Umbilical cord (tissue), 2 donors: ENCODE results near the gene THBS2. TPM values are rescaled to one million over a fixed set of nuclear protein-coding genes. Genes with fewer than 3 reads are reported as not detected.
"Not testable (repeated sequence)": the region's sequence is repeated elsewhere in the genome, so short reads cannot be mapped to it uniquely, and the experiment has no call there.

ENCODE experiments used
- DNase-seq: peaks from one replicate; pipeline ENCODE4 v3.0.0-alpha.2; 2015; ENCODE audit warnings: low spot score
- total RNA-seq: library from RNA; depleted of rRNA; stranded (reverse); fragments of >200 nt; gene quantifications from one replicate; pipeline ENCODE4 v1.2.3, GENCODE V29; 2014; ENCODE audit warnings: low replicate concordance; ENCODE audit not compliant: insufficient read depth

THBS2 gene
- total RNA-seq, 1 donor from 2014 or later, result 238 TPM

DNA sequence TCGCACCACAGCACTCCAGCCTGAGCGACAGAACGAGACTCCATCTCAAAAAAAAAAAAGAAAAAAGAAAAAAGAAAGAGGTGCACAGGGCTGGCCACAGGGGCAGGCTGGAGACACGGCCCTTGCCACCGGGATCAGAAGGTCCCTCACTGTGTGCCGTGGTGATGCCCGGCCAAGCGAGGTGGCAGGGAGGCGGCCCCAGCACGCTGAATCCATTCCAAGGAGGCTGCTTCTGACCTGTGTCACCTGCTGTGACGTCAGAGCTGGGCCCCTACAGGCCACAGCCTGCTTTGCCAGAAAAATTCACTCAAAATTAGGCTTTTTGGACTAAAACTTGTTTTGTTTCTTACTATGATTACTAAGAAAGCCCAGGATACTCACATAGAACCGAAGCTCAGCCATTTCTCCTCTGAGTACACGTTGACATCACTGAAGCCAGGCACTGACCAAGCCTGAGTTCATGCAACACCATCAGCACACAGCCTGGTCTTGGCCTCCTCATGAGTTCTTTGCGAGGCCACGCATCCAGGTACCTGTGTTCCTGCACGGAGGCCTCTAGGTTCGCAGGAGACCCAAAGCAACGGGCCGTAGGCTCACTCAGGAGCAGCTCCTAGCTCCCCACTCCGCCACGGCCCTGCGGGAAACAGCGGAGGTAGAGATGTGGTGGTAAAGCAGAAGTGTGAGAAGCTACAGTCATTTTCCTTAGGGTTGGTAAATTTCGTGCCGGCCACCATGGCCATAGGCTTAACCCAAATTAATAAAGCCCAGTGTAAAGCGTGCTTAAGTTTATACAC is 67.8 kb downstream of the THBS2 start:
- no peak for DNase-seq

DNA sequence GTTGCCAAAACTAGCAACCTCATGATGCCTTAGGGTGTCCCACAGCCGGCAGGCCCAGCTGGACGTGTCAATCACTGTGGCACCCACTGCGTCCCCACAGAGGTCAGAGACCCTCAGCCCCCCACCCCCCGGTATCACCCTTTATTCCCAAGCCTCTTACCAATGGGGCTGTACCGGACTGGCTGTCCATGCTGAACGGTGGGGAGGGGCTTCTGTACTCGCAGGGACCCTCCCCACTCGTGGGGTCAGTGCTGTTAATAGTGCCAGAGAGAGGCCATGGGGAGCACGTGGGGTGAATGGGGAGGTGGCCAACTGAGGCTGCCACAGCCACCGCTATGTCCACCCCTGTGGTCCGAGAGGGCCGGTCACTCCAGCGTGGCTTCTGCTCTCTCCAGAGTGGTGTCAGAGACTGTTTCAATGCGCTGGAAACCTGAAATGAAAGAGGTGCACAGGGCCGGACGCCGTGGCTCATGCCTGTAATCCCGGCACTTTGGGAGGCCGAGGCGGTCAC is 68.6 kb downstream of the THBS2 start:
- DNase-seq, result no peak

DNA sequence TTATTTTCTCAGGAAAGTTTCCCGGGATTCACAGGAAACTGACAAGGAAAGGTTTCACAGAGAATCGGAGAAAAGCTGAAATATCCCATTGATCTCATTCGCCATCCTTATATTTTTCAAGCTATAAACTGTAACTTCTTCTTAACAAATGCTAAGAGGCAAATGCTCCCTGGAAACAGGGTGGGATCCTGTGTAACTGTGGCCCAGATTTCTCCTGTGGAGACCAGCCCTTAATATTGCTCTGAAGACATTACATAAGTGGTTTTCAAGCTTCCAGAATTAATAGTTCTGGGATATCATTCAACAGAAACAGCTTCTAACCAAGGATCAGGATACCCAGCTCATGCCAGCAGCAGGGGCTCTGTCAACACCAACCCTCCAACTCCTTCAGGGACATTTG is 69.2 kb downstream of the THBS2 start:
- DNase-seq, result no peak

DNA sequence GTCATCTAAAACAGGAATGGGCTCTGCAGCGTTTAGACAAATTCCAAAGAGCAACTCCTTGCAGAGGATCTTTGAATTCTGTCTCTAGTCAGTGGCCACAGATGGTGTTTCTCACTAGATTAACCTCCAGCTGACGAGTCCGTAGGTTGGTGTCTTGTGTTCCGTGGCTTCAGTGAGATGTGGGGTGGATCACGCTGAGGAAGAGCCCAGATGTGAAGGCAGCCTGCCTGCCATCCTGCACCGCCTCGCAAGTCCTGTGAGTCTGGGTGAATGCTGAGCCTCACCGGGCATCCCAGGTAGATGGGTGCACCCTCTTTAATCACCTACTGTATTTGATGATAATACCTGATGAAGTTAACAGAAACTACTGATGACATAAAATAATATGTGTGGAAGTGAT is 70.4 kb downstream of the THBS2 start:
- no peak for DNase-seq

DNA sequence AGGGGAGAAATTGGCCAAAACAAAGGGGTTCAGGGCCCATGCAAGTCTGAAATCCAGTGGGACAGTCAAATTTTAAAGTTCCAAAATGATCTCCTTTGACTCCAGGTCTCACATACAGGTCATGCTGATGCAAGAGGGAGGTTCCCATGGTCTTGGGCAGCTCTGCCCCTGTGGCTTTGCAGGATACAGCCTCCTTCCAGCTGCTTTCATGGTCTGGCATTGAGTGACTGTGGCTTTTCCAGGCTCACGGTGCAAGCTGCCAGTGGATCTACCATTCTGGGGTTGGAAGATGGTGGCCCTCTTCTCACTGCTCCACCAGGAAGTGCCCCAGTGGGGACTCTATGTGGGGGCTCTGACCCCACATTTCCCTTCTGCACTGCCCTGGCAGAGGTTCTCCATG is 73.8 kb downstream of the THBS2 start:
- DNase-seq, result not testable (repeated sequence)

DNA sequence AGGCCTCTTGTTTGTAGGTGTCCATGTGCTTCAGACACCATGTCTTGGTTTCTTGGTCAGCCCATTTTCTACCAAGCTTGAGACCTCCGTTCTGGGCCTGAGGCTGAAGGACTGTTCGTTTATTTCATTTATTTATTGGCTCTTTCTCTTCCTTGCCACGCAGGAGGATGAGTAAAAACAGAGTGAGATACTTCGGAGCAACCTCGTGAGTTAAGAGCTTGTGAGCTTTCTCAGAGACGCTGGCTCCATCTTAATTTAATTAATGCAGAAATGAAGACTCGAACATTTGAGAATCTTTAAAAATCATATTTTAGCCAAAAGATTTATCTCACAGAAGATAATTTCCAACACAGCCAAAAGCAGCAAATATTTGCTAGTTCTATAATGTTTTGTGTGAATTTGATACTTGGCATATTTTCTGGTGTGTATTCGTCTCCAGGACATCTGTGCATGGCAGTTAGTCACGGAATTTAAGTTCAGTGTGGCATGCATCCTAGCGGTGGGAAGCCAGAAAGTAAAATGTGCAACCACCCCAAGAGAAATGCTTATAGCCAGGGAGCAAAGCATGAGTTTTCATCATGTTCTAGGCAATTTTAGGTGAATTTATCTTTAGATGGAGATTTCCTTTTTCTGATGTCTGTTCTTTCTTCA is 76.0 kb downstream of the THBS2 start:
- DNase-seq, result no peak

DNA sequence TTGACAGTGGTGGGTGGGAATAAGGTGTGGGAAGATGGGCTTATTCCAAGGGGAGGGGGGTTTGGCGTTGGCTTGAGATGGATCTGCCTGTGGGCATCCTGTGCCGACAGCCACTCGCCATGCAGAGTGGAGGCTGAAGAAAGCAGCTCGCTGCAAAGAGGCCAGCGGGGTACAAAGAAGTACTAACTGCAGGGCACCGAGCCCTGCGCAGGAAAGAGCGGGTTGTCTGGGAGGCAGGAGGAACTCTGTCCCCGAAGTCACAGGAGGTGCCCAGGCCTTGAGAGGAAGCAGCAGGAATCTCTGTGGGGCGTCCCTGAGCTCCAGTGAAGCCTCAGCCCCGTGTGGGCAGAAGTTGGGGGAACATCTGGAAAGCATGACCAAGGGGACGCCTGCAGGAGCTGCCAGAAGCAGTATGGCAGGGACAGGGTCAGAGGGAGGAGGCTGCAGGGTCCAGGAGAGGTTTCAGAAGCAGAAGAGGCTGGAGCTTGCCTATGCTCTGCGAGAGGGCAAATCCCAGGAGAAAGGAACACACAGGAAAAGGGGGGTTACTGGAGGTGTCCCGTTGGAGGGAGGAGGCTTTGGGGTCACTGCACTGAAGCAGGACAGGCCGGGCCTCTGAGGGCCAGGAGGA is 77.2 kb downstream of the THBS2 start:
- no peak for DNase-seq

DNA sequence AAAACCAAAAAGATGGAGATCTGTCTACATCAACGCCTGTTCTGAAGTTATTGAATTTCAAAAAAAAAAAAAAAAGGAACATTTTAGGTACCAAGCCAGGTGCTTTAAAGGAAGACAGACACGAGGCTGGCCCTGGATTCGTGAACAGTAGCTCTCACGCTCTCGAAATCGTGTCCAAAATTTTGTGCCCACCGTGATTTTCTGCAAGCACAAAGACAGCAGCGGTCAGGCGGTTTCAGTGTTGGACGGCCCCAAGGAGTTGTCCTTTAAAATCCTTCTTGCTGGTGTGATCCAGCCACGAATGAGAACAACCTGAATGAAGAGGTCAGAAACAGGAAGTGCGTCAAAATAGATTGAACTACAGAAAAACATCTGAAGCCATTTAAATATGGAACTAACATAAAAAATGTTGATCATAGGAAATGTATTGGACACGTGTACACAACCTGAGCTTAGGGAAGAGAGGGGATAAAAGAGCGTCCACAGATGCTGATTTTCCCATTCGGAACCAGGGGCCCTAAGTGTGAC is 78.2 kb downstream of the THBS2 start:
- no peak for DNase-seq

DNA sequence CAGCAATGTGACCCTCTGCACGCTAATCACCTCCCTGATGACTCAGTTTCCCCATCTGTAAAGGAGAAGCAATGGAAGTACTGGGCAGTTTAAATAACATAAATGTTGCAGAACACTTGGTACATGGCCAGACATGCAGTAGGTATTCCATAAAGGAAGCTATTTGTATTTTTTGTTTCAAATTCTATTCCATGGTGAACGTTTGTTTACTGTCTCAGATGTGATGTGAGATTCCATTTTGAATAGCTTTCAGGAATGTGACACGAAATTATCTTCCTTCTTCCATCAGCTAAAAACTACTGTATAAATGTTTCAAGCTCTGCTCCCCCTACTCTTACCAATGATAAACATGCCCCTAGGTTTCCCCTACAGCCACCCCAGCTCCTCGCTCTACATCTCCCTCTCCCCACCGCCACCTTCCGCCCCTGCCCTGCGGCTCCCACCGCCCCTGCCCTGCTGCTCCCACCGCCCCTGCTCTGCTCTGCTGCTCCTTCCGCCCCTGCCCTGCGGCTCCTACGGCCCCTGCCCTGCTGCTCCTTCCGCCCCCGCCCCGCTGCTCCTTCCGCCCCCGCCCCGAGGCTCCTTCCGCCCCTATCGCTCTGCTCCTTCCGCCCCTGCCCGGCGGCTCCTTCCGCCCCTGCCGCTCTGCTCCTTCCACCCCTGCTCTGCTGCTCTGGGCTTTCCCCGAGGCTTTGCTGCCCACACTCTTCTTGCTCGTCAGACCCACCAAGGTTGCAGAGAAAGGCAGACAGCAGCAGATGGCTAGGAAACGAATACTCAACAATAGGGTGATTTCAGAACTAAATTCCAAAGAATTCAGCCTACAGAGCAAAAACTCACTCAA is 78.9 kb downstream of the THBS2 start:
- DNase-seq, result no peak

DNA sequence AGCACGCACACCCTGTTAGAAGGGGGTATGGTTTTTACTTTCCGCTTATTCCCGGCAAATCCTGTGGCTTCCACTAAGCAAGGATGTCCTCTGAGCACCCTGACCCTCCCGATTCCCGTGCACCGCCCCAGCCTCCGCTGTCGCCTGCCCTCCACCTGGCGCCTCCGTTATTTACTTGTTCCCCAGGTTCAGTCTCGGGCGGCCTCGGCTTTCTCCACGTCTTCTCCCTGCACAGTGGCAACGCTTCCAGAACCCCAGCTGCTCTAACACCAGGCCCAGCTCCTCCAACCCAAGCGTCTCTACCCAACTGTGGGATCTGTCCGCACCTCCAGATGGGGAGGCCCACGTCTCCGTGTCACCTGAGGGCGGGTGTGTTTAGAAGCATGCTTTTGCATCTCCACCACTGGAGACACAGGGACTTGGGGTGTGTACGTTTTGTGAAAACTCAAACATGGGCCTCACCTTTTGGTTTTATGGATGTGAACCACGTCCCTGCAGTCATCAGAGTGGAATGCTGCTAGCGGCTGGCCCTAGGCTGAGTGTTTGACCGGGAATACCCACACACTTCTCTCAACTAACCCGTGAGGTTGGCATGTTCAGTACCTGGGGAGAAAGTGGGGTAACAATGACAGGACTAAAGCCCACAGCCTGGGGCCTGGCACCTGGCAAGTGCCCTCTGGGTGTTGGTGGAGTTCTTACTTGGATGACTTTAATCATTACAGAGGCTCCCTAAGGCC is 79.9 kb downstream of the THBS2 start:
- no peak for DNase-seq

DNA sequence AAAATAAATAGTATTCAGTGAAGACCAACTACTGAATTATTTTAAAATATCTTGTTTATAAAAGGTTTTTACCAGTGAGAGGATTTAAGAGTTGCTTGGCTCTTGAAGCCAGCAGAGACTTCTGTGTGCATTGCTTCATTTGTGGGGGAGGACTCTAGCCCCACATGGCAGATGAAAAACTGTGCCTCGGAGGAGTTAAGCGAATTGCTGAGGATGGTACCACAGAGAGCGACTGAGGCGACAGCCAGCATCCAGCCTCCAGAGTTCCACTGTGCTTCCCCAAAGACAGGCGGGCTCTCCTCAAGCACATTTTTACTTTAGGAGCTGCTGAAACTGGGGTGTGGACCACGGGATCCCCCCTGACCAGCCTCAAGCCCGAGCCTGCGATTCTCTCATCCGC is 80.7 kb downstream of the THBS2 start:
- no peak for DNase-seq

DNA sequence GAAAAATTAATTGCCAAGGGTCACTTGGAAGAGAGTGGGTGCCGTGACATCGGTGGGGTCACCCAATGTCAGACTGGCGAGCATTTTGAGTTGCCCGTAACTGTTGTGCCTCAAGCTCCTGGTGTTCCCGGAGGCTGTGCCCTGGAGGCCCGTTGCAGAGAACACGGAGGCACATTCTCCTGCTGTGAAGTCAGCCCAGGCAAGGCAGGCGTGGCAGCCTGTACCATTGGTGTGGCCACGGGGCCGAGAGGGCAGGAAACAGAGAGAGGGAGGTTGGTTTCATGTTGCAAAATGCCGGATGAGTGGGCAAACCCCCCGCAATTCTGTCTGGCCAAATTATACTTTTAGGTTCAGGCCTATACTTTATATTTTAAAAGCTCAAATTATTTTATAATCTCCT is 81.2 kb downstream of the THBS2 start:
- DNase-seq, result no peak

DNA sequence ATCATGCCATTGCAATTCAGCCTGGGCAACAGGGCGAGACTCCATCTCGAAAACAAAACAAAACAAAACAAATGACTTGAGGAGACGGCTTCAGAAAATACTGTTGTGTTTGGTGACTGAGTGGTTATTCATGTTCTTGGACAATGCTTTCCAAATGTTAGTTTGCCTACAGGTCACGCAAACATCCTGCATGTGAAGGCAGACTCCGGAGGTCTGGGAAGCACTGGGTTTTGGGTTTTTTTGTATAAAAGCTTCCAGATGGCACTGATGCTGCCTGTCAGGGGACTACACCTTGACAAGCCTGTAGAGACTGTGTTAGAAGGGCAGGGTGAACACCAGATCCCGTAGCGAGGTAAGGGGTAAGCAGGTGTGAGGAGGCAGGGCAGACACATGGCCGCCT is 81.7 kb downstream of the THBS2 start:
- DNase-seq, result no peak

DNA sequence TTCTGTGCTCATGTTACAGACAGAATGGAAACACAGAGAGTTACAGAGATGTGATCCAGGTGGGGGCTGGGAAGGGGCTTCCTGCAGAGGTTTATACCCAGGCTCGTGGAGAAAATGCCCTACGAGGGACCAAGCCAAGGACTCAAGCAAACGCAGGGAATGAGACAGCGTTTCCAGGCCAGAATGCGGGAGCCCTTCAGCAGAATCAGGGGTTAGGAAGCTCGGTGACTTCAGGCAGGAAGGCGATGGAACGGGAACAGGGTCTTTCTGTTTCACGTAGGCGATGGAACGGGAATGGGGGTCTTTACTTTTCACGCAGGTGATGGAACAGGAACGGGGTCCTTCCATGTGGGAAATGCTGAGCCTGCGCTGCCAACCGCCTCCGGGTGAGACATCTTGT is 82.6 kb downstream of the THBS2 start:
- no peak for DNase-seq

DNA sequence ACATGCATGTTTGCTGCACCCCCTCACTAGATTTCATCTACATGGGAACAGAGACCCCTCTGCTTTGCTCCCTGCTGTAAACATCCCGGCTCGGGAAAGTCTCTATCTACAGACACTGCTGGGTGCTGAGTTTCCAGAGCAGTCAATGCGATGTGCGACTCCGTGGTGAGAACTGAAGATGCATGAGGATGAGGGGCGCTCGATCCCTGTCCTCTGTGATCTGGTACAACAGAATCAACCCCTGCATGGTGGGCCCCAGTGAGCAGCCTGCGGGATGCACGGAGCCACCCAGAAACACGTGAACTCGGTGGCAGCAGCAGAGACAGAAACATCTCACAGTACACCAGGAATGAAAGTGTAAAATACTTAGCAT is 83.1 kb downstream of the THBS2 start:
- DNase-seq, result no peak

DNA sequence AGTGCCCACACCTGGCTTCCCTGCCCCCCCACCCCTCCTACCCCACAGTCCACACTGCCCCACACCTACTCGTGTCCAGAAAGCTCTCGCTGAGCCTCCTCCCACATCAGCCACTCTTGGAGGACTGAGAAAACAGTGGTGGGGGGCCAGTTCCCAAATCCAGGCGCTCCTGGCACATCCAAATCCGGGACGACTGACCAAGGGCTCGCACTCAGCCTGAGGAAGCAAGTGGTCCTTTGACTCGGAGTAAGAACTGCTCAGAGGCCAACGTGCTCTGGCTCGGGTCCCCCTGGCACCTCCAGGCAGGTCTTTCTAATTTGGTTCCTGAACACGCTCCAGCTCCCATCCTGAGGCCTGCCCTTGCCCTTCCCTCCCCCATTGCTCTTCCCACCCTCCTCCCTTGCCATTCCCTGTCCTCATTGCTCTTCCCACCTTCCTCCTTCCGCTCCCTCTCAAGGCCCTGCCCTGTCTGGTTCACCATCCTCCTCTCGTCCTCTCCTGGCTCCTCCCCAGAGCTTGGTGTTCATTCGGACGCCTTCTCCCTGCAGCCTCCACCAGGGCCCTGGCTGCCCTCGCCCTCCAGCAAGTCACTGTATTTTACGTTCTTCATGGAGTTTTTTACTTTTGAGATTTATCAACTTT is 83.6 kb downstream of the THBS2 start:
- no peak for DNase-seq

DNA sequence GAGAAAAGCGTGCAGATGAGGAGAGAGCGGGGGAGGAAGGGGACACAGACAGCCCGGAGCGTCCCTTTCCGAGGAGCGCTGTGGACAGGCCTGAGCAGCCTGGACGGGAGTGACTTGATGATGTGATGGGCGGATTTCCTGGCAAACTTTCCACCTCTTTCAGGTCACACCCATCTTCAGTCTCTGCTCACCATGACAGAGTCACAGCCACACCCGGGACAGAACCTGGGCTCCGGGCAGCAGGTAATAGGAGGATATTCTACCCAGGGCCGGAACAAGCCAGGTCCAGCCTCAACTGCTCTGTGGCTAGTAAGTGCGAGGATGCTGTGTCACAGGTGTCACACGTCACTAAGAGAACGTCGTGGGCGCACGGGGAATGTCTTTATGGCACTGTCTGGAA is 84.3 kb downstream of the THBS2 start:
- no peak for DNase-seq

DNA sequence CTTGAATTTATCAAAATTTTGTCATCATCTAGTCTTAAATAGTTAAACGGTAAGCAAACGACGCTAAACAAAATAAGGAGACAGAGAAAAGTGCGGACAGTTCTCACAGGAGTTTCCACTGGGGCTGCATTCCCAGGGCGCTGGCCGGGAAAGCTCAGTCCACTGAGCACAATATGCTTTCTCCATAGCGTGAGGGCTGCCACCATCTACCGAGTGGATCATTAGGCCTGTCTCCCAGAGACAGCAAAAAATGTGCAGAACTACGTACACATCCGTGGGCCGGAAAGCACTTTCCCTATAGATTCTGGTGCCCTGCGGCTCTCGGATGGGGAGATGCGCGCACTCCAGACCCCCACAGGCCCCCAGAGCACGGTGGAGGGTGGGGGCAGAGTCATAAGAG is 84.9 kb downstream of the THBS2 start:
- DNase-seq, result no peak

DNA sequence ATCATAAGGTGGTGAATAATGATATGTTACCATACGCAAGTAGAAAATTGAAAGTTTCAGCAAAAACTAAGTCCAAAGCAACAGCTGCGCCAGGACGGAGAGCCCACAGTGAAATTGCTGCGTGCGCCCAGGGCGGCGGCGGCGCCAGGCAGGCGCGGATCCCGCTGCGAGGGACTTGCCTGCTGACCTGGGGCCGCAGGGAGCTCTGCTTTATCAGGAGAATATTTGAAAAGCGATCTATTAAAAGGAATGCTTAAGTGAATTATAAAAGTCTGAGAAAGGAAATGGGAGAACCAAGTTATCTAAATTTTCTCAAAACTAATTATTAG is 85.4 kb downstream of the THBS2 start:
- DNase-seq, result no peak

DNA sequence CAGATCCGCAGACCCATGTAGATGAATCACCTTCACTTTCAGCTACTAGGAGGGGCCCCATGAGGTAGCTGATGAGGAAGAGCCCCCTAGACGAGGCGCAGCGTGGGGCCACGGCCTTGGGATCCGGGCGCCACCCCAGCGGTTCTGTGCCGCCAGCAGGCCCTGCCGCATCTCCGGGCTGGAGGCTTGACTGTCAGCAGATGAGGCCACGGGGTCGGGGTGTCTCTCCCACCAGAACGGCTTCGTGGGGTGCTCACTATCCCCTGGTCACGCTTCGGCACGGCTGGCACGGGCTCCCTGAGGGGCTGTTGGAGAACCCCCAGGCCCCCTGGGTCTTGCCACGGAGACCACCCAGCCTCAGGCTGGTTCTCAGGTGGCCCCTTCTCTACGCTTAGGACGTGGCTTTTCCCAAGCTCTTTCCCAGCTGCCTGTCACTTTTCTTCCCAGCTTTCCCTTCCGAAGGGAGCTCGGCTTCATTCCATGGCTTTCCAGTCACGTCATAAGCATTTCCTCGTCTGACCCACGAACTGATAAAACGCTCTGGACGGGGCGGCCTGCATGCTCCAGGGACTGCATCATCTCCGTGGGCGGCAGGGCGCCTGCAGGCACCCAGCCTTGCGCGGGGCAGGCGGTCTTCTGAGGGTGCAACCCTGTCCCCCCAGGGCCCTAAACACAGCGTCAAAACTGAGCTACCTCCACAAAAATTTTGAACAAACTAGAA is 85.9 kb downstream of the THBS2 start:
- DNase-seq, result peak; percentile 77
